ENCODE results near the gene SAPCD1. TPM values are rescaled to one million over a fixed set of nuclear protein-coding genes. Genes with fewer than 3 reads are reported as not detected.
A peak's percentile ranks its signal among the peaks of the same experiment; 100 is the strongest.

The SAPCD1 gene
- total RNA-seq, 1 donor from 2014 or later = 15.0 TPM

GRCh38 chr6:31736021-31736767, 26.3 kb upstream of the SAPCD1 start, which contains the start of gene CLIC1:
Gene CLIC1 (minus strand): TSS chr6:31736530. CDS start chr6:31736300, 230 bp downstream.
- peaks cover 64% of the 10 kb centered on the region for H3K4me1 Mint-ChIP-seq
- intact Hi-C loops (cut with micrococcal nuclease) = loop anchor here (1.0 to 10.0 kb wide), 6 partner anchors 33 to 1579 kb away; partner anchors contain the start of genes ABHD16A, ATP6V1G2, GPANK1 and HSD17B8

GRCh38 chr6:31736768-31737314, 25.6 kb upstream of the SAPCD1 start:
- intact Hi-C loops (cut with micrococcal nuclease) = loop anchor here (1.0 to 10.0 kb wide), 6 partner anchors 34 to 1578 kb away; partner anchors contain the start of genes ABHD16A, ATP6V1G2, GPANK1 and HSD17B8
- DNase-seq = peak; percentile 70
- peak overlapping the region; percentile 98 for H3K4me3 Mint-ChIP-seq
- no peaks in the 10 kb centered on the region for H3K9me3 Mint-ChIP-seq
- peaks cover 53% of the 10 kb centered on the region for H3K36me3 Mint-ChIP-seq (ENCODE audit: low read depth)
- H3K27me3 Mint-ChIP-seq = no peaks in the 10 kb centered on the region
- H3K27ac Mint-ChIP-seq = peak overlapping the region; percentile 93
- H3K4me1 Mint-ChIP-seq = peaks cover 68% of the 10 kb centered on the region

More at GRCh38 chr6:31736021-31736767, 26.3 kb upstream of the SAPCD1 start, which contains the start of gene CLIC1:
- Mint-ChIP-seq H3K27me3 (no peaks in the 10 kb centered on the region), H3K36me3 (ENCODE audit: low read depth) (peaks cover 51% of the 10 kb centered on the region), H3K27ac (peak within 1 kb of the TSS; percentile 93), H3K4me3 (peak within 1 kb of the TSS; percentile 98), H3K9me3 (no peaks in the 10 kb centered on the region)
- peak; percentile 95 for DNase-seq

GRCh38 chr6:31737315-31737990, 25.0 kb upstream of the SAPCD1 start:
- H3K27me3 Mint-ChIP-seq = no peaks in the 10 kb centered on the region
- intact Hi-C loops (cut with micrococcal nuclease) = loop anchor here (2.0 to 10.0 kb wide), 5 partner anchors 73 to 1577 kb away; partner anchors contain the start of genes ATP6V1G2, GPANK1, HSD17B8 and LTB
- H3K4me1 Mint-ChIP-seq = peaks cover 64% of the 10 kb centered on the region
- H3K4me3 Mint-ChIP-seq = peak overlapping the region; percentile 98
- DNase-seq = peak; percentile 80
- no peaks in the 10 kb centered on the region for H3K9me3 Mint-ChIP-seq
- H3K36me3 Mint-ChIP-seq (ENCODE audit: low read depth) = peaks cover 51% of the 10 kb centered on the region
- H3K27ac Mint-ChIP-seq = peak overlapping the region; percentile 93

- peak; percentile 92 for DNase-seq
- intact Hi-C loops (cut with micrococcal nuclease) = loop anchor here (1.0 to 10.0 kb wide), 9 partner anchors 9 to 1577 kb away; partner anchors contain the start of genes ATP6V1G2, DDAH2, GPANK1 and HSD17B8
- H3K4me3 Mint-ChIP-seq = peak overlapping the region; percentile 98
- no peaks in the 10 kb centered on the region for H3K27me3 Mint-ChIP-seq
- peaks cover 56% of the 10 kb centered on the region for H3K36me3 Mint-ChIP-seq (ENCODE audit: low read depth)
- peak overlapping the region; percentile 93 for H3K27ac Mint-ChIP-seq
- H3K4me1 Mint-ChIP-seq = peaks cover 65% of the 10 kb centered on the region
- no peaks in the 10 kb centered on the region for H3K9me3 Mint-ChIP-seq
Measured at GRCh38 chr6:31737991-31738979, 24.2 kb upstream of the SAPCD1 start.

GRCh38 chr6:31739639-31740396, 22.6 kb upstream of the SAPCD1 start, which contains the start of gene MSH5:
Gene MSH5 (plus strand): TSS chr6:31740005. CDS start chr6:31740467, 462 bp downstream.
- Mint-ChIP-seq H3K27ac (peak within 1 kb of the TSS; percentile 93), H3K9me3 (no peaks in the 10 kb centered on the region), H3K4me3 (peak within 1 kb of the TSS; percentile 98), H3K27me3 (no peaks in the 10 kb centered on the region), H3K36me3 (ENCODE audit: low read depth) (peaks cover 50% of the 10 kb centered on the region), H3K4me1 (peaks cover 54% of the 10 kb centered on the region)
- peak; percentile 99 for DNase-seq
- intact Hi-C loops (cut with micrococcal nuclease) = loop anchor here (1.0 to 10.0 kb wide), 8 partner anchors 29 to 1575 kb away; partner anchors contain the start of genes ATP6V1G2, HSD17B8, LTB and LY6G5C

- Mint-ChIP-seq H3K27ac (peak overlapping the region; percentile 93), H3K4me1 (peaks cover 58% of the 10 kb centered on the region), H3K36me3 (ENCODE audit: low read depth) (peaks cover 50% of the 10 kb centered on the region), H3K9me3 (no peaks in the 10 kb centered on the region), H3K27me3 (no peaks in the 10 kb centered on the region), H3K4me3 (peak overlapping the region; percentile 98)
- intact Hi-C loops (cut with micrococcal nuclease) = no loop called here
- peak; percentile 87 for DNase-seq
Measured at GRCh38 chr6:31740397-31741223, 21.8 kb upstream of the SAPCD1 start.

- H3K27ac Mint-ChIP-seq = peak overlapping the region; percentile 67
- intact Hi-C loops (cut with micrococcal nuclease) = no loop called here
- peak overlapping the region; percentile 98 for H3K4me3 Mint-ChIP-seq
- H3K27me3 Mint-ChIP-seq = no peaks in the 10 kb centered on the region
- H3K36me3 Mint-ChIP-seq (ENCODE audit: low read depth) = peaks cover 44% of the 10 kb centered on the region
- H3K9me3 Mint-ChIP-seq = no peaks in the 10 kb centered on the region
- no peak for DNase-seq
- peaks cover 56% of the 10 kb centered on the region for H3K4me1 Mint-ChIP-seq
Measured at GRCh38 chr6:31741815-31742214, 20.6 kb upstream of the SAPCD1 start.

- no peak overlapping the region for H3K27ac Mint-ChIP-seq
- H3K36me3 Mint-ChIP-seq (ENCODE audit: low read depth) = peaks cover 52% of the 10 kb centered on the region
- H3K27me3 Mint-ChIP-seq = no peaks in the 10 kb centered on the region
- no peak overlapping the region for H3K4me3 Mint-ChIP-seq
- no peaks in the 10 kb centered on the region for H3K9me3 Mint-ChIP-seq
- no peak for DNase-seq
- intact Hi-C loops (cut with micrococcal nuclease) = no loop called here
- H3K4me1 Mint-ChIP-seq = peaks cover 47% of the 10 kb centered on the region
Measured at GRCh38 chr6:31742894-31743293, 19.6 kb upstream of the SAPCD1 start.

- Mint-ChIP-seq H3K4me1 (peaks cover 33% of the 10 kb centered on the region), H3K4me3 (no peak overlapping the region), H3K27me3 (no peaks in the 10 kb centered on the region), H3K36me3 (ENCODE audit: low read depth) (peaks cover 58% of the 10 kb centered on the region), H3K9me3 (no peaks in the 10 kb centered on the region), H3K27ac (no peak overlapping the region)
- intact Hi-C loops (cut with micrococcal nuclease) = no loop called here
- DNase-seq = no peak
Measured at GRCh38 chr6:31744422-31744821, 18.0 kb upstream of the SAPCD1 start.

- Mint-ChIP-seq H3K36me3 (ENCODE audit: low read depth) (peaks cover 28% of the 10 kb centered on the region), H3K4me1 (peaks cover 7% of the 10 kb centered on the region), H3K4me3 (no peak overlapping the region), H3K27ac (peak overlapping the region; percentile 10), H3K27me3 (no peaks in the 10 kb centered on the region), H3K9me3 (no peaks in the 10 kb centered on the region)
- intact Hi-C loops (cut with micrococcal nuclease) = no loop called here
- DNase-seq = no peak
Measured at GRCh38 chr6:31749301-31750036, 13.0 kb upstream of the SAPCD1 start.

- Mint-ChIP-seq H3K9me3 (no peaks in the 10 kb centered on the region), H3K4me1 (peaks cover 3% of the 10 kb centered on the region), H3K36me3 (ENCODE audit: low read depth) (peaks cover 21% of the 10 kb centered on the region), H3K27ac (no peak overlapping the region), H3K4me3 (no peak overlapping the region), H3K27me3 (no peaks in the 10 kb centered on the region)
- intact Hi-C loops (cut with micrococcal nuclease) = no loop called here
- no peak for DNase-seq
Measured at GRCh38 chr6:31750411-31751022, 11.9 kb upstream of the SAPCD1 start.
